ENCODE data around the gene SHISAL2B.

Gene SHISAL2B

GRCh38 chr5:64754066-64754465, 63.8 kb downstream of the SHISAL2B start:
- no peak overlapping the region for H3K4me3 ChIP-seq (ENCODE audit: control insufficient read depth in 1 of 7, extremely low read depth in 1 of 7, insufficient read depth in 4 of 7, low read depth in 2 of 7, low read length in 6 of 7)
- WGBS (ENCODE audit: insufficient coverage) = 100% methylated on average over 1 of the region's 2 CpGs
- no peaks in the 10 kb centered on the region for H3K4me1 ChIP-seq (ENCODE audit: control extremely low read depth in 1 of 4, control insufficient read depth in 4 of 4, insufficient read depth in 4 of 4, low read length in 3 of 4)
- H3K27ac ChIP-seq (ENCODE audit: insufficient read depth in 1 of 2, low read depth in 1 of 2, low read length in 2 of 2, poor library complexity in 1 of 2, severe bottlenecking in 2 of 2) = no peak overlapping the region
- H3K27me3 ChIP-seq (replicated peaks in 2 of 5; ENCODE audit: control insufficient read depth in 4 of 5, insufficient read depth in 5 of 5, low read length in 4 of 5) = no peaks in the 10 kb centered on the region
- H3K9me3 ChIP-seq (ENCODE audit: control extremely low read depth in 1 of 5, control insufficient read depth in 4 of 5, insufficient read depth in 2 of 5, low read depth in 1 of 5, low read length in 4 of 5) = no peaks in the 10 kb centered on the region
- peaks cover 2 to 10% (median 7%) of the 10 kb centered on the region in 4 experiments for H3K36me3 ChIP-seq (ENCODE audit: control insufficient read depth in 4 of 4, insufficient read depth in 4 of 4, low read length in 3 of 4)
- ChIA-PET CTCF (interaction anchor here (0.9 kb wide), 1 partner anchor 14 kb away, joined by 3 read pairs; no protein-coding TSS in a partner anchor), POLR2A (no interaction called here)
- DNase-seq = no peak

GRCh38 chr5:64758901-64759300, 68.6 kb downstream of the SHISAL2B start:
- Histone ChIP-seq H3K27ac (ENCODE audit: insufficient read depth in 1 of 2, low read depth in 1 of 2, low read length in 2 of 2, poor library complexity in 1 of 2, severe bottlenecking in 2 of 2) (no peak overlapping the region), H3K4me3 (ENCODE audit: control insufficient read depth in 1 of 7, extremely low read depth in 1 of 7, insufficient read depth in 4 of 7, low read depth in 2 of 7, low read length in 6 of 7) (no peak overlapping the region), H3K4me1 (ENCODE audit: control extremely low read depth in 1 of 4, control insufficient read depth in 4 of 4, insufficient read depth in 4 of 4, low read length in 3 of 4) (no peaks in the 10 kb centered on the region), H3K36me3 (ENCODE audit: control insufficient read depth in 4 of 4, insufficient read depth in 4 of 4, low read length in 3 of 4) (peaks cover 4 to 6% (median 6%) of the 10 kb centered on the region in 4 experiments), H3K27me3 (replicated peaks in 2 of 5; ENCODE audit: control insufficient read depth in 4 of 5, insufficient read depth in 5 of 5, low read length in 4 of 5) (no peaks in the 10 kb centered on the region), H3K9me3 (ENCODE audit: control extremely low read depth in 1 of 5, control insufficient read depth in 4 of 5, insufficient read depth in 2 of 5, low read depth in 1 of 5, low read length in 4 of 5) (no peaks in the 10 kb centered on the region)
- WGBS (ENCODE audit: insufficient coverage) = 93% methylated on average over 3 of the region's 3 CpGs
- CTCF ChIA-PET = interaction anchor here (1.2 kb wide), 1 partner anchor 10 kb away, joined by 3 read pairs; no protein-coding TSS in a partner anchor
- DNase-seq = no peak
- POLR2A ChIA-PET = no interaction called here

GRCh38 chr5:64759960-64760660, 69.8 kb downstream of the SHISAL2B start:
- Histone ChIP-seq H3K27me3 (replicated peaks in 2 of 5; ENCODE audit: control insufficient read depth in 4 of 5, insufficient read depth in 5 of 5, low read length in 4 of 5) (no peaks in the 10 kb centered on the region), H3K9me3 (ENCODE audit: control extremely low read depth in 1 of 5, control insufficient read depth in 4 of 5, insufficient read depth in 2 of 5, low read depth in 1 of 5, low read length in 4 of 5) (no peaks in the 10 kb centered on the region), H3K4me1 (ENCODE audit: control extremely low read depth in 1 of 4, control insufficient read depth in 4 of 4, insufficient read depth in 4 of 4, low read length in 3 of 4) (no peaks in the 10 kb centered on the region), H3K27ac (ENCODE audit: insufficient read depth in 1 of 2, low read depth in 1 of 2, low read length in 2 of 2, poor library complexity in 1 of 2, severe bottlenecking in 2 of 2) (no peak overlapping the region), H3K36me3 (ENCODE audit: control insufficient read depth in 4 of 4, insufficient read depth in 4 of 4, low read length in 3 of 4) (peaks cover 4 to 15% (median 8%) of the 10 kb centered on the region in 4 experiments), H3K4me3 (ENCODE audit: control insufficient read depth in 1 of 7, extremely low read depth in 1 of 7, insufficient read depth in 4 of 7, low read depth in 2 of 7, low read length in 6 of 7) (no peak overlapping the region)
- peak in 1 of 3 donors; percentile 18 for DNase-seq
- POLR2A ChIA-PET = no interaction called here
- 100% methylated on average over 1 of the region's 4 CpGs for WGBS (ENCODE audit: insufficient coverage)
- CTCF ChIA-PET = interaction anchor here (1.0 kb wide), 1 partner anchor 125 kb away, joined by 3 read pairs; no protein-coding TSS in a partner anchor

GRCh38 chr5:64763948-64764503, 73.7 kb downstream of the SHISAL2B start:
- peaks cover 9 to 15% (median 11%) of the 10 kb centered on the region in 4 experiments for H3K4me1 ChIP-seq (ENCODE audit: control extremely low read depth in 1 of 4, control insufficient read depth in 4 of 4, insufficient read depth in 4 of 4, low read length in 3 of 4)
- H3K9me3 ChIP-seq (ENCODE audit: control extremely low read depth in 1 of 5, control insufficient read depth in 4 of 5, insufficient read depth in 2 of 5, low read depth in 1 of 5, low read length in 4 of 5) = no peaks in the 10 kb centered on the region
- no peak for DNase-seq
- no peak overlapping the region for H3K4me3 ChIP-seq (ENCODE audit: control insufficient read depth in 1 of 7, extremely low read depth in 1 of 7, insufficient read depth in 4 of 7, low read depth in 2 of 7, low read length in 6 of 7)
- POLR2A ChIA-PET = no interaction called here
- CTCF ChIA-PET = no interaction called here
- no peak overlapping the region for H3K27ac ChIP-seq (ENCODE audit: insufficient read depth in 1 of 2, low read depth in 1 of 2, low read length in 2 of 2, poor library complexity in 1 of 2, severe bottlenecking in 2 of 2)
- no peaks in the 10 kb centered on the region for H3K27me3 ChIP-seq (replicated peaks in 2 of 5; ENCODE audit: control insufficient read depth in 4 of 5, insufficient read depth in 5 of 5, low read length in 4 of 5)
- peaks cover 2 to 22% (median 15%) of the 10 kb centered on the region in 4 experiments for H3K36me3 ChIP-seq (ENCODE audit: control insufficient read depth in 4 of 4, insufficient read depth in 4 of 4, low read length in 3 of 4)
- WGBS (ENCODE audit: insufficient coverage) = 92% methylated on average over 4 of the region's 4 CpGs

- ChIA-PET CTCF (interaction anchor here (1.3 to 2.2 kb wide), 2 partner anchors 9 to 18 kb away, joined by 4 to 5 read pairs; no protein-coding TSS in a partner anchor), POLR2A (no interaction called here)
- Histone ChIP-seq H3K27me3 (replicated peaks in 2 of 5; ENCODE audit: control insufficient read depth in 4 of 5, insufficient read depth in 5 of 5, low read length in 4 of 5) (no peaks in the 10 kb centered on the region), H3K4me3 (ENCODE audit: control insufficient read depth in 1 of 7, extremely low read depth in 1 of 7, insufficient read depth in 4 of 7, low read depth in 2 of 7, low read length in 6 of 7) (no peak overlapping the region), H3K36me3 (ENCODE audit: control insufficient read depth in 4 of 4, insufficient read depth in 4 of 4, low read length in 3 of 4) (peaks cover 2 to 22% (median 13%) of the 10 kb centered on the region in 4 experiments), H3K9me3 (ENCODE audit: control extremely low read depth in 1 of 5, control insufficient read depth in 4 of 5, insufficient read depth in 2 of 5, low read depth in 1 of 5, low read length in 4 of 5) (no peaks in the 10 kb centered on the region), H3K27ac (ENCODE audit: insufficient read depth in 1 of 2, low read depth in 1 of 2, low read length in 2 of 2, poor library complexity in 1 of 2, severe bottlenecking in 2 of 2) (no peak overlapping the region), H3K4me1 (ENCODE audit: control extremely low read depth in 1 of 4, control insufficient read depth in 4 of 4, insufficient read depth in 4 of 4, low read length in 3 of 4) (peaks cover 15 to 29% (median 22%) of the 10 kb centered on the region in 4 experiments)
- no peak for DNase-seq
- 100% methylated on average over 2 of the region's 2 CpGs for WGBS (ENCODE audit: insufficient coverage)
Measured at GRCh38 chr5:64765804-64766504, 75.7 kb downstream of the SHISAL2B start.

GRCh38 chr5:64766941-64767340, 76.6 kb downstream of the SHISAL2B start:
- 66% methylated on average over 2 of the region's 2 CpGs for WGBS (ENCODE audit: insufficient coverage)
- CTCF ChIA-PET = interaction anchor here (1.3 to 2.2 kb wide), 2 partner anchors 10 to 17 kb away, joined by 4 to 5 read pairs; no protein-coding TSS in a partner anchor
- peaks cover 2 to 22% (median 12%) of the 10 kb centered on the region in 4 experiments for H3K36me3 ChIP-seq (ENCODE audit: control insufficient read depth in 4 of 4, insufficient read depth in 4 of 4, low read length in 3 of 4)
- H3K27ac ChIP-seq (ENCODE audit: insufficient read depth in 1 of 2, low read depth in 1 of 2, low read length in 2 of 2, poor library complexity in 1 of 2, severe bottlenecking in 2 of 2) = no peak overlapping the region
- POLR2A ChIA-PET = no interaction called here
- no peaks in the 10 kb centered on the region for H3K27me3 ChIP-seq (replicated peaks in 2 of 5; ENCODE audit: control insufficient read depth in 4 of 5, insufficient read depth in 5 of 5, low read length in 4 of 5)
- no peaks in the 10 kb centered on the region for H3K9me3 ChIP-seq (ENCODE audit: control extremely low read depth in 1 of 5, control insufficient read depth in 4 of 5, insufficient read depth in 2 of 5, low read depth in 1 of 5, low read length in 4 of 5)
- no peak for DNase-seq
- H3K4me1 ChIP-seq (ENCODE audit: control extremely low read depth in 1 of 4, control insufficient read depth in 4 of 4, insufficient read depth in 4 of 4, low read length in 3 of 4) = peaks cover 15 to 29% (median 22%) of the 10 kb centered on the region in 4 experiments
- H3K4me3 ChIP-seq (ENCODE audit: control insufficient read depth in 1 of 7, extremely low read depth in 1 of 7, insufficient read depth in 4 of 7, low read depth in 2 of 7, low read length in 6 of 7) = peak overlapping the region in 5 of 7 experiments; percentile 1 to 99 (median 98)

All from common myeloid progenitor, CD34-positive (primary cell).